ENCODE measurements around the gene ABCA9. TPM values are rescaled to one million over a fixed set of nuclear protein-coding genes. Genes with fewer than 3 reads are reported as not detected.

The ABCA9 gene
- polyA plus RNA-seq, 3 donors: 0.02 to 0.49 TPM; not detected in 1

- intact Hi-C loops (cut with micrococcal nuclease): no loop called here
- Histone ChIP-seq H3K9ac (ENCODE audit: insufficient read depth, low read length, poor library complexity, severe bottlenecking) (no peak overlapping the region), H3K9me3 (replicated peaks in 1 of 2; ENCODE audit: control insufficient read depth in 1 of 2, insufficient read depth in 1 of 2, low read length in 2 of 2) (no peaks in the 10 kb centered on the region), H3K36me3 (replicated peaks in 1 of 2; ENCODE audit: control insufficient read depth in 1 of 2, insufficient read depth in 2 of 2, low read length in 2 of 2) (no peaks in the 10 kb centered on the region), H3K79me2 (ENCODE audit: insufficient read depth, low read length) (no peaks in the 10 kb centered on the region), H3K4me3 (replicated peaks in 1 of 3; ENCODE audit: low read depth in 2 of 3, low read length in 3 of 3) (no peak overlapping the region), H4K20me1 (ENCODE audit: insufficient read depth, low read length) (no peaks in the 10 kb centered on the region), H3K27me3 (ENCODE audit: control insufficient read depth in 2 of 2, insufficient read depth in 2 of 2, low read length in 2 of 2) (no peaks in the 10 kb centered on the region), H3K4me1 (ENCODE audit: control insufficient read depth in 1 of 2, insufficient read depth in 2 of 2, low read length in 2 of 2) (peaks cover 5% of the 10 kb centered on the region in 2 donors), H2AFZ (ENCODE audit: insufficient read depth, low read depth, low read length, poor library complexity, severe bottlenecking) (no peak overlapping the region), H3K4me2 (replicated peaks; ENCODE audit: extremely low read depth, low read length, poor library complexity, severe bottlenecking) (no peak overlapping the region), H3K27ac (ENCODE audit: low read depth in 1 of 2, low read length in 2 of 2) (no peak overlapping the region)
- no peak for DNase-seq
- Mint-ChIP-seq H3K9me3 (peaks cover 0 to 3% (median 0%) of the 10 kb centered on the region in 7 donors), H3K27me3 (ENCODE audit: low read depth in 3 of 3) (peaks cover 0 to 2% (median 0%) of the 10 kb centered on the region in 3 donors), H3K36me3 (no peaks in the 10 kb centered on the region), H3K4me3 (no peak overlapping the region), H3K4me1 (peaks cover 6% of the 10 kb centered on the region), H3K27ac (no peak overlapping the region)
- no peak for TF ChIP-seq CTCF (IDR thresholded peaks at IDR 0.05)
- 83% methylated on average over 1 of the region's 1 CpG for WGBS (ENCODE audit: insufficient coverage)
Observed at GRCh38 chr17:69030169-69030568, 30.6 kb downstream of the ABCA9 start.

- Histone ChIP-seq H3K27ac (ENCODE audit: low read depth in 1 of 2, low read length in 2 of 2) (no peak overlapping the region), H3K4me1 (ENCODE audit: control insufficient read depth in 1 of 2, insufficient read depth in 2 of 2, low read length in 2 of 2) (no peaks in the 10 kb centered on the region), H3K27me3 (ENCODE audit: control insufficient read depth in 2 of 2, insufficient read depth in 2 of 2, low read length in 2 of 2) (no peaks in the 10 kb centered on the region), H3K9ac (ENCODE audit: insufficient read depth, low read length, poor library complexity, severe bottlenecking) (no peak overlapping the region), H3K9me3 (replicated peaks in 1 of 2; ENCODE audit: control insufficient read depth in 1 of 2, insufficient read depth in 1 of 2, low read length in 2 of 2) (no peaks in the 10 kb centered on the region), H3K36me3 (replicated peaks in 1 of 2; ENCODE audit: control insufficient read depth in 1 of 2, insufficient read depth in 2 of 2, low read length in 2 of 2) (no peaks in the 10 kb centered on the region), H3K4me3 (replicated peaks in 1 of 3; ENCODE audit: low read depth in 2 of 3, low read length in 3 of 3) (no peak overlapping the region), H3K4me2 (replicated peaks; ENCODE audit: extremely low read depth, low read length, poor library complexity, severe bottlenecking) (no peak overlapping the region), H3K79me2 (ENCODE audit: insufficient read depth, low read length) (no peaks in the 10 kb centered on the region), H4K20me1 (ENCODE audit: insufficient read depth, low read length) (no peaks in the 10 kb centered on the region), H2AFZ (ENCODE audit: insufficient read depth, low read depth, low read length, poor library complexity, severe bottlenecking) (no peak overlapping the region)
- no peak for TF ChIP-seq CTCF (IDR thresholded peaks at IDR 0.05)
- peaks cover 4% of the 10 kb centered on the region for H3K4me1 Mint-ChIP-seq
- peak overlapping the region in 1 of 7 donors; percentile 58 for H3K27ac Mint-ChIP-seq
- no peak for DNase-seq
- H3K4me3 Mint-ChIP-seq: no peak overlapping the region
- H3K9me3 Mint-ChIP-seq: peaks cover 0 to 6% (median 0%) of the 10 kb centered on the region in 7 donors
- WGBS (ENCODE audit: insufficient coverage): no CpG with 5 or more reads among the region's 1 CpG
- intact Hi-C loops (cut with micrococcal nuclease): no loop called here
- no peaks in the 10 kb centered on the region for H3K36me3 Mint-ChIP-seq
- H3K27me3 Mint-ChIP-seq (ENCODE audit: low read depth in 3 of 3): peaks cover 0 to 2% (median 0%) of the 10 kb centered on the region in 3 donors
Observed at GRCh38 chr17:69018687-69019086, 42.0 kb downstream of the ABCA9 start.

All from CD14-positive monocyte (primary cell).